K562 (cell line): ENCODE results near the gene ECSIT. TPM values are rescaled to one million over a fixed set of nuclear protein-coding genes. Genes with fewer than 3 reads are reported as not detected.

Experiments used
- ATF7 ChIP-seq: fragments of 450-650 bp; IDR thresholded peaks from 2 replicates; pipeline ENCODE4 v1.7.1; 2014; ENCODE audit warnings: mild to moderate bottlenecking, moderate library complexity
- CREM ChIP-seq: IDR thresholded peaks from 2 replicates; pipeline ENCODE4 v1.6.1; 2014; ENCODE audit warnings: antibody characterized with exemption, low read depth
- FOS ChIP-seq: IDR thresholded peaks from 3 replicates; pipeline ENCODE4 v1.6.1; 2011; ENCODE audit not compliant: insufficient read length; ENCODE audit errors: extremely low read depth
- FOXK1 ChIP-seq: sonication (generic); formaldehyde crosslinking; IDR thresholded peaks from 2 replicates; pipeline ENCODE4 v1.8.0; 2022; ENCODE audit warnings: missing genetic modification reagents, mild to moderate bottlenecking, borderline replicate concordance
- FOXK2 ChIP-seq, 2 experiments: fragments of 450-650 bp; IDR thresholded peaks in 1 of 2; conservative IDR thresholded peaks in 1 of 2; 2 replicates each; pipeline ENCODE4 v1.6.1; 2016; ENCODE audit warnings: low read depth in 2 of 2, mild to moderate bottlenecking in 1 of 2
- GABPA ChIP-seq: fragments of 200-800 bp; sonication (Bioruptor generic); conservative IDR thresholded peaks from 2 replicates; pipeline ENCODE4 v1.6.1; 2016; ENCODE audit warnings: low read depth, missing genetic modification characterization, missing compliant biosample characterization
- NFATC3 ChIP-seq: fragments of 450-650 bp; IDR thresholded peaks from 2 replicates; pipeline ENCODE4 v1.6.1; 2017; ENCODE audit warnings: mild to moderate bottlenecking
- NFIC ChIP-seq: fragments of 450-650 bp; IDR thresholded peaks from 2 replicates; pipeline ENCODE4 v1.6.1; 2017; ENCODE audit warnings: mild to moderate bottlenecking, inconsistent platforms
- polyA plus RNA-seq, 8 experiments: library from polyadenylated mRNA; depleted of rRNA in 4 of 8; stranded (reverse) in 5 of 8; unstranded in 3 of 8; fragments of >200 nt; fragmentation: Nextera tagmentation in 2 of 8; fragmentation: Illumina TruSeq in 1 of 8; extraction: Ambion mirVana in 2 of 8; extraction: Trizol in 1 of 8; gene quantifications; 2 replicates each; pipeline versions ENCODE4 v1.2.1 to v1.2.3, GENCODE V29; 2011 to 2014; ENCODE audit warnings: inconsistent platforms in 1 of 8, missing spikeins in 1 of 8
- total RNA-seq, 7 experiments: library from RNA; depleted of rRNA in 6 of 7; stranded (reverse); fragments of >200 nt in 6 of 7; fragmentation: Illumina TruSeq in 2 of 7; extraction: Trizol in 2 of 7; gene quantifications; 2 replicates each; pipeline versions ENCODE4 v1.2.1 to v1.2.3, GENCODE V29; 2011 to 2021; ENCODE audit warnings: low replicate concordance in 1 of 7
- TF ChIP-seq, protein P1 (sequence below): fragments of 250-450 bp; sonication (Bioruptor Pico); IDR thresholded peaks from 2 replicates; pipeline ENCODE4 v1.5.0; 2021; ENCODE audit warnings: mild to moderate bottlenecking, moderate library complexity
- TF ChIP-seq, protein P2 (sequence below): fragments of 450-650 bp; IDR thresholded peaks from 2 replicates; pipeline ENCODE4 v1.6.1; 2016; ENCODE audit warnings: missing biosample characterization, missing genetic modification characterization
- TF ChIP-seq, protein P3 (sequence below): fragments of 450-650 bp; conservative IDR thresholded peaks from 2 replicates; pipeline ENCODE4 v1.6.1; 2016; ENCODE audit warnings: missing genetic modification characterization, low read depth, mild to moderate bottlenecking, missing compliant biosample characterization, moderate library complexity
- TF ChIP-seq, protein P4 (sequence below): sonication (generic); formaldehyde crosslinking; IDR thresholded peaks from 2 replicates; pipeline ENCODE4 v1.9.0; 2022; ENCODE audit warnings: mild to moderate bottlenecking, missing genetic modification reagents
- TF ChIP-seq, protein P5 (sequence below): fragments of 450-650 bp; IDR thresholded peaks from 2 replicates; pipeline ENCODE4 v1.6.1; 2017; ENCODE audit warnings: antibody characterized with exemption
- TF ChIP-seq, protein P6 (sequence below): fragments of 450-650 bp; IDR thresholded peaks from 2 replicates; pipeline ENCODE4 v1.6.1; 2018; ENCODE audit not compliant: partially characterized antibody

The ECSIT gene
- total and polyA plus RNA-seq, 9 of the 15 experiments (the other 6 are each of a cell fraction or from before 2014, with no cell fraction given) = 1.1 to 82.5 (median 43.9) TPM

DNA sequence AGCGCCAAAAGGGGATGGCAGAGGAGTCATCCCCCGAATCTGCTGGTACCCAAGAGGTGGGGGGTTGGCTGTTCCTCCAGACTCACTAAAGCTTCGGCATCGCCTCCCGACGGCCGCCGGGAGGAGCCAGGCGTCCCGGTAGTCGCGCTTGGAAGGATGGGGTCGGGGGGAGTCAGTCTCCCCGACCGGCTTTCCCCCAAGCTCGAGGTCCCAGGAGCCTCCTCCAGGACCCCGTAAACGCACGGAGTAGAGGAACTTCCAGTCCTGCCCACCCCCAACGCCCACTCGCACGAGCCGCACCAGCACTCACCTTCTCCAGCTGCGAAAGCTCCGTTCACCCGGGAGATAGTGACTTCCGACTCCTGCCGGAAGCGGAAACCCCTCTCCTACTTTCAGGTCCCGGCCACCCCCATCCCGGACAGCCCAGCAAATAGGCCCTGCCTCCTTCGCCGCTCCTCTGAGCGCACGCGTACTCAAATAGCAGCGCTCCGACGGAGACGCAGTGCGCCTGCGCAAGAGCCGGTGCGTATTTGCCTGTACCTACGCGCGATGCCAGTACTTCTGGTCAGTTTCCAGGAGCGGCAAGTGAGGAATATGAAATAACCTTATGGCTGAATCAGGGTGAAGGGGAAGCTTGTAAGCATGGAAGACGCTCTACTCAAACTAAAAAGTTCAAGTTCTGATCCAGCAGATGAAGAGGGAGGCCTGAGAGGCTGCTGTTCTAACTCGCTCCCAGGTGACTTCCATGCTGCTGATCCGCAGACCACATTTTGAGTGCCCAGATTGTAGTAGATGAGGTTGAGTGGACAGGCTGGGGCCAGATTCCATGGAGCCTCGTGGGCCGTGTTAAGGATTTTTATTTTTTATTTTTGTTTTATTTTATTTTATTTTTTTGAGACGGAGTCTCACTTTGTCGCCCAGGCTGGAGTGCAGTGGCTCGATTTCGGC, 30.2 kb upstream of the ECSIT start, which contains the start of gene ELOF1 (continued):
- TF ChIP-seq ATF7 = peak; percentile 70
- TF ChIP-seq, protein P1, sequence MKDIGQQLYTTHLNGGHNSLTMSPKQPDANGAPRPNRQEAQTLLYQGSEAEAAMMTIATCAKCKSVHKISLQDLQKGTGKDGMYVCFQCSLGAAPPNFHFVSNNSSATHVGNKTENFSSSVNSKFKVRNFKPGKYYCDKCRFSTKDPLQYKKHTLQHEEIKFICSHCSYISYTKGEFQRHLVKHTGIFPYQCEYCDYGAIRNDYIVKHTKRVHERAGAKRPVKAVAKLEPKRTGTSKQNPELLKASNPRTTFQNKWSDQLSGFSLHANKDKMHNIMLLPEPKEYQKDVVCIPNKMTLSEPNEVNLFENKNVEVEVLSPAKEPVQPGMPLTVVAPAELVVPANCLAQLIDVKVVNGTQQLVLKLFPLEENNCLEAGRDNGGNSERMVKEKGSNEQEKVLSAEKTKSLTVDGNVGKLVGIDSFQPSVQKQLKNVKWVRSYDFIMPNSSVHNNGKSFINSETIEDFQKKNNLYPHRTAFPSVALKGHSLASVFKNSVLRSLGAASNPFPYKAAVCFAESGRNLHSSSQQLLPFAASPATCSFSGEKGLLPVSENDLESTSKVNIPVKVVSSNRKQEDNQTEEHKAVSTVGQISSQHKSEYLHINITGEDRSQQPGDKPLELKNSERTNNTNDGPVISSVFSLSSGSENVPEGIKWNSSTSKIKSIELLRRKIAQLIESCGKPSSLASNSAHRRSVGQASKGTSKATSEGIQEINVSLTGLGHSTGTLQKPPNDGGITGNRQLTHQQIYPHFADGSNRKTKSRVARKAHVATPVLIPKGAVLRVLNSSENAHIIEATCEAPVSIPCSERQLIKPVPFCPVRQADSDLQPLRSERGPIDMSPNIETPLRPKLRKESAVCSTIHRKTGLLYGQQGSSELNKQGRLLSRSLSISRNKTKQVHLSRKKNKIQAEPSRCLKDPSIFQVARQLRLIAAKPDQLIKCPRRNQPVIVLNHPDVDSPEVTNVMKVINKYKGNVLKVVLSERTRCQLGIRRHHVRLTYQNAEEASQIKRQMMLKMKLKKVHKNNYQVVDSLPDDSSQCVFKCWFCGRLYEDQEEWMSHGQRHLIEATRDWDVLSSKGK = no peak
- no peak for TF ChIP-seq NFATC3
- TF ChIP-seq FOXK2 (conservative IDR thresholded peaks at IDR 0.05 in 1 of 2, IDR thresholded peaks at IDR 0.05 in 1 of 2; ENCODE audit: low read depth in 2 of 2) = peak in 1 of 2 experiments; percentile 24; a peak in 1 of 4 replicates
- TF ChIP-seq, protein P2, sequence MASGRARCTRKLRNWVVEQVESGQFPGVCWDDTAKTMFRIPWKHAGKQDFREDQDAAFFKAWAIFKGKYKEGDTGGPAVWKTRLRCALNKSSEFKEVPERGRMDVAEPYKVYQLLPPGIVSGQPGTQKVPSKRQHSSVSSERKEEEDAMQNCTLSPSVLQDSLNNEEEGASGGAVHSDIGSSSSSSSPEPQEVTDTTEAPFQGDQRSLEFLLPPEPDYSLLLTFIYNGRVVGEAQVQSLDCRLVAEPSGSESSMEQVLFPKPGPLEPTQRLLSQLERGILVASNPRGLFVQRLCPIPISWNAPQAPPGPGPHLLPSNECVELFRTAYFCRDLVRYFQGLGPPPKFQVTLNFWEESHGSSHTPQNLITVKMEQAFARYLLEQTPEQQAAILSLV (tag) = no peak
- TF ChIP-seq NFIC = peak; percentile 62; the same call in 1 of the 2 replicates
- TF ChIP-seq, protein P3, sequence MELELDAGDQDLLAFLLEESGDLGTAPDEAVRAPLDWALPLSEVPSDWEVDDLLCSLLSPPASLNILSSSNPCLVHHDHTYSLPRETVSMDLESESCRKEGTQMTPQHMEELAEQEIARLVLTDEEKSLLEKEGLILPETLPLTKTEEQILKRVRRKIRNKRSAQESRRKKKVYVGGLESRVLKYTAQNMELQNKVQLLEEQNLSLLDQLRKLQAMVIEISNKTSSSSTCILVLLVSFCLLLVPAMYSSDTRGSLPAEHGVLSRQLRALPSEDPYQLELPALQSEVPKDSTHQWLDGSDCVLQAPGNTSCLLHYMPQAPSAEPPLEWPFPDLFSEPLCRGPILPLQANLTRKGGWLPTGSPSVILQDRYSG (tag) = no peak
- peak; percentile 97 for TF ChIP-seq GABPA (tag)
- 0 out of 2 replicates have a peak, but pooled peaks have one; percentile 15 for TF ChIP-seq FOXK1 (CRISPR knock-in tag)
- TF ChIP-seq, protein P4, sequence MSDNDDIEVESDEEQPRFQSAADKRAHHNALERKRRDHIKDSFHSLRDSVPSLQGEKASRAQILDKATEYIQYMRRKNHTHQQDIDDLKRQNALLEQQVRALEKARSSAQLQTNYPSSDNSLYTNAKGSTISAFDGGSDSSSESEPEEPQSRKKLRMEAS (CRISPR knock-in tag) = peak; percentile 61; the same call in 1 of the 2 replicates
- TF ChIP-seq FOS = no peak
- TF ChIP-seq CREM = peak; percentile 51; the same call in 1 of the 2 replicates
- TF ChIP-seq, protein P5, sequence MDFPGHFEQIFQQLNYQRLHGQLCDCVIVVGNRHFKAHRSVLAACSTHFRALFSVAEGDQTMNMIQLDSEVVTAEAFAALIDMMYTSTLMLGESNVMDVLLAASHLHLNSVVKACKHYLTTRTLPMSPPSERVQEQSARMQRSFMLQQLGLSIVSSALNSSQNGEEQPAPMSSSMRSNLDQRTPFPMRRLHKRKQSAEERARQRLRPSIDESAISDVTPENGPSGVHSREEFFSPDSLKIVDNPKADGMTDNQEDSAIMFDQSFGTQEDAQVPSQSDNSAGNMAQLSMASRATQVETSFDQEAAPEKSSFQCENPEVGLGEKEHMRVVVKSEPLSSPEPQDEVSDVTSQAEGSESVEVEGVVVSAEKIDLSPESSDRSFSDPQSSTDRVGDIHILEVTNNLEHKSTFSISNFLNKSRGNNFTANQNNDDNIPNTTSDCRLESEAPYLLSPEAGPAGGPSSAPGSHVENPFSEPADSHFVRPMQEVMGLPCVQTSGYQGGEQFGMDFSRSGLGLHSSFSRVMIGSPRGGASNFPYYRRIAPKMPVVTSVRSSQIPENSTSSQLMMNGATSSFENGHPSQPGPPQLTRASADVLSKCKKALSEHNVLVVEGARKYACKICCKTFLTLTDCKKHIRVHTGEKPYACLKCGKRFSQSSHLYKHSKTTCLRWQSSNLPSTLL = no peak
- TF ChIP-seq, protein P6, sequence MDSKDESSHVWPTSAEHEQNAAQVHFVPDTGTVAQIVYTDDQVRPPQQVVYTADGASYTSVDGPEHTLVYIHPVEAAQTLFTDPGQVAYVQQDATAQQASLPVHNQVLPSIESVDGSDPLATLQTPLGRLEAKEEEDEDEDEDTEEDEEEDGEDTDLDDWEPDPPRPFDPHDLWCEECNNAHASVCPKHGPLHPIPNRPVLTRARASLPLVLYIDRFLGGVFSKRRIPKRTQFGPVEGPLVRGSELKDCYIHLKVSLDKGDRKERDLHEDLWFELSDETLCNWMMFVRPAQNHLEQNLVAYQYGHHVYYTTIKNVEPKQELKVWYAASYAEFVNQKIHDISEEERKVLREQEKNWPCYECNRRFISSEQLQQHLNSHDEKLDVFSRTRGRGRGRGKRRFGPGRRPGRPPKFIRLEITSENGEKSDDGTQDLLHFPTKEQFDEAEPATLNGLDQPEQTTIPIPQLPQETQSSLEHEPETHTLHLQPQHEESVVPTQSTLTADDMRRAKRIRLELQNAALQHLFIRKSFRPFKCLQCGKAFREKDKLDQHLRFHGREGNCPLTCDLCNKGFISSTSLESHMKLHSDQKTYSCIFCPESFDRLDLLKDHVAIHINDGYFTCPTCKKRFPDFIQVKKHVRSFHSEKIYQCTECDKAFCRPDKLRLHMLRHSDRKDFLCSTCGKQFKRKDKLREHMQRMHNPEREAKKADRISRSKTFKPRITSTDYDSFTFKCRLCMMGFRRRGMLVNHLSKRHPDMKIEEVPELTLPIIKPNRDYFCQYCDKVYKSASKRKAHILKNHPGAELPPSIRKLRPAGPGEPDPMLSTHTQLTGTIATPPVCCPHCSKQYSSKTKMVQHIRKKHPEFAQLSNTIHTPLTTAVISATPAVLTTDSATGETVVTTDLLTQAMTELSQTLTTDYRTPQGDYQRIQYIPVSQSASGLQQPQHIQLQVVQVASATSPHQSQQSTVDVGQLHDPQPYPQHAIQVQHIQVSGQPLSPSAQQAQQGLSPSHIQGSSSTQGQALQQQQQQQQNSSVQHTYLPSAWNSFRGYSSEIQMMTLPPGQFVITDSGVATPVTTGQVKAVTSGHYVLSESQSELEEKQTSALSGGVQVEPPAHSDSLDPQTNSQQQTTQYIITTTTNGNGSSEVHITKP = peak; percentile 48
